BJ (cell line): ENCODE data around the gene PLXNA2. TPM values are rescaled to one million over a fixed set of nuclear protein-coding genes. Genes with fewer than 3 reads are reported as not detected.

Source experiments
- CTCF ChIA-PET: fragments of 350-600 bp; formaldehyde crosslinking; extraction: SDS; loops from one replicate; lab custom pipeline; 2021; ENCODE audit warnings: antibody characterized with exemption, inconsistent platforms; lab: Yijun Ruan, JAX
- POLR2A ChIA-PET: fragments of 300-600 bp; sonication (Branson Sonifier 250); formaldehyde crosslinking; extraction: SDS; loops from one replicate; lab custom pipeline; 2021; ENCODE audit warnings: antibody characterized with exemption; lab: Charles Lee
- DNase-seq: peaks from one replicate; pipeline ENCODE4 v3.0.0-alpha.2; 2011; ENCODE audit warnings: low read depth
- H3K27me3 ChIP-seq: 2 replicates; pipeline ENCODE4 v1.6.0; 2011; ENCODE audit warnings: low read length; ENCODE audit not compliant: control insufficient read depth, insufficient read depth
- H3K36me3 ChIP-seq: 2 replicates; pipeline ENCODE4 v1.5.1; 2011; ENCODE audit warnings: low read length; ENCODE audit not compliant: control insufficient read depth, insufficient read depth
- H3K4me3 ChIP-seq: 2 replicates; pipeline ENCODE4 v1.5.1; 2011; ENCODE audit warnings: low read depth, mild to moderate bottlenecking, control low read depth, low read length
- polyA plus RNA-seq: library from polyadenylated mRNA; depleted of rRNA; stranded (reverse); fragments of >200 nt; gene quantifications from 2 replicates; pipeline ENCODE4 v1.2.3, GENCODE V29; 2011
- TF ChIP-seq, protein P1 (sequence below): IDR thresholded peaks from 2 replicates; pipeline ENCODE4 v1.5.1; 2011; ENCODE audit warnings: low read depth, mild to moderate bottlenecking, control low read depth, inconsistent platforms, low read length, moderate library complexity; ENCODE audit not compliant: insufficient read depth

Gene PLXNA2
- polyA plus RNA-seq, 1 experiment: 2.7 TPM

DNA sequence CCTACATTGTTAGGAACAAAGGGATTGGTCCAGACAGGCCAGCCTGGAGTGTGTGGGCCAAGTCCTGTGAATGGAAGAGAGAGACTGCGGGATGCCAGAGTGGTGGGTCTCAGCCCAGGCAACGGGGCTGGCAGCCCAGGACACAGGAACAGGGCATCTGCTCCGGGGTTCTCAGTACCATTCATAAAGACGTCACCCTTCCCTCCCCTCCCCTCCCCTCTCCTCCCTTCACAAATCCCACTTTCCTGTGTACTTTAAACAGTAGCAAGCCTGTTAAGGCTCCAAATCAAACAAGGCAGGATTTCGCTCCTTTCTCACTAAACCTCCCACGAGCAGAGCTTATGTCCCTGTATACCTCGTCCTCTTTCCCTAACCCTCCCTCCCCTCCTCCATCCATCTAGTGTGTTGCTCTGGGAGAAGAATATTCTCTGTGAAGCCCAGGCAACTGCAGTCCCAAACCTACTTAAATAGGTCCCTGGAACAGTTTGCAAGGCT, 4.2 kb upstream of the PLXNA2 start:
- POLR2A ChIA-PET: no interaction called here

DNA sequence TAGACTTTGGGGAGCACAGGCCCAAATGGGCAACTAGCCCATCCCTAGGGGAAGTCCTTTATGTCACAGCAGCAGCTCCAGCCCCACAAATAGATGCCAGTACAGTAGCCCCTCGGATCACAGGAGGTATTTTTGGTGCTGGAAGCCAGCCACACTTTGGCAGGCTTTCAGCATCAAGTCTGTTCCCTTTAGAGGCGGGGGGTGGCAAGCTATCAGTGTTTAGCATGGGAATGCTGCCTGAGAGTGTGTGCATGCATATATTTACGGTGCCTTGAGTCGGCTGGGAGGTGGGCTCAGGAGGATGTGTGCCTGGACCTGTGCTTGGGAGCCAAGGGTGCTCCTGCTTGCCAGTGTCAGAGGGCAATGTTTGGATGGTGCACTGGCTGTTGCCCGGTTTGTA, 3.5 kb upstream of the PLXNA2 start:
- POLR2A ChIA-PET: no interaction called here
- DNase-seq: no peak
- Histone ChIP-seq H3K27me3 (peaks cover 5% of the 10 kb centered on the region), H3K36me3 (no peaks in the 10 kb centered on the region), H3K4me3 (no peak overlapping the region)
- CTCF ChIA-PET: interaction anchor here (0.7 to 15.8 kb wide), 3 partner anchors 154 to 282 kb away, joined by 3 to 351 read pairs (median 4); no protein-coding TSS in a partner anchor
- TF ChIP-seq, protein P1, sequence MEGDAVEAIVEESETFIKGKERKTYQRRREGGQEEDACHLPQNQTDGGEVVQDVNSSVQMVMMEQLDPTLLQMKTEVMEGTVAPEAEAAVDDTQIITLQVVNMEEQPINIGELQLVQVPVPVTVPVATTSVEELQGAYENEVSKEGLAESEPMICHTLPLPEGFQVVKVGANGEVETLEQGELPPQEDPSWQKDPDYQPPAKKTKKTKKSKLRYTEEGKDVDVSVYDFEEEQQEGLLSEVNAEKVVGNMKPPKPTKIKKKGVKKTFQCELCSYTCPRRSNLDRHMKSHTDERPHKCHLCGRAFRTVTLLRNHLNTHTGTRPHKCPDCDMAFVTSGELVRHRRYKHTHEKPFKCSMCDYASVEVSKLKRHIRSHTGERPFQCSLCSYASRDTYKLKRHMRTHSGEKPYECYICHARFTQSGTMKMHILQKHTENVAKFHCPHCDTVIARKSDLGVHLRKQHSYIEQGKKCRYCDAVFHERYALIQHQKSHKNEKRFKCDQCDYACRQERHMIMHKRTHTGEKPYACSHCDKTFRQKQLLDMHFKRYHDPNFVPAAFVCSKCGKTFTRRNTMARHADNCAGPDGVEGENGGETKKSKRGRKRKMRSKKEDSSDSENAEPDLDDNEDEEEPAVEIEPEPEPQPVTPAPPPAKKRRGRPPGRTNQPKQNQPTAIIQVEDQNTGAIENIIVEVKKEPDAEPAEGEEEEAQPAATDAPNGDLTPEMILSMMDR: no peak

More for the DNA sequence above, 4.2 kb upstream of the PLXNA2 start:
- no peak overlapping the region for H3K4me3 ChIP-seq
- no peak for DNase-seq
- CTCF ChIA-PET: interaction anchor here (0.7 to 15.8 kb wide), 2 partner anchors 154 to 223 kb away, joined by 3 to 351 read pairs; no protein-coding TSS in a partner anchor
- H3K27me3 ChIP-seq: peaks cover 5% of the 10 kb centered on the region
- no peaks in the 10 kb centered on the region for H3K36me3 ChIP-seq
- TF ChIP-seq, protein P1: no peak

DNA sequence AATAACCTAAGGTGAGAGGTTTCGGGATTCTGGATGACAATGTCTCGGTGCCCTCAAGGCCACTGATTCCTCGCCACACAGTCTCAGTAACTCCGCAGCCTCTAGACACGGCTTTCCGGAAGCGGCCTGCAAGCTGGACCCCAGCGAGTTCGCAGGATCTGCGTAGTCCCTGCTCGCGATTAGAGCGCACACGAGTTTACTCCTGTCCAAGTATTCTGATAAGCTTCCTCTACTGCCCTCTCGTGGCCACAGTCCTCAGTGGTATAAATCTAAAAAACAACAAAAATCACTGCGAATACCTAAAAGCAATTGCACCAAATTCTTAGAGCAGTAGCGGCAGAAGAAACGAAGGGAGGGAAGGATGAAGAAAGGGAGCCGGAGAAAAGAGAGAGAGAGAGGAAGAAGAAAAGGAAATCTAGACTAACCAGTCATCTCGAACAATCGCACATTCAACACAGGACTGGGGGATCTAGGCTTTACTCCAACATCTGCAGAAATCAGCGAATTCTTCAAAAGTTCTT, 1.1 kb upstream of the PLXNA2 start:
- ChIA-PET CTCF (interaction anchor here (0.6 to 15.8 kb wide), 49 partner anchors 8 to 779 kb away, joined by 3 to 351 read pairs (median 4); no protein-coding TSS in a partner anchor), POLR2A (interaction anchor here (2.0 kb wide), 1 partner anchor 223 kb away, joined by 12 read pairs; no protein-coding TSS in a partner anchor)
- peaks cover 1% of the 10 kb centered on the region; the same call in 1 of the 2 replicates for H3K27me3 ChIP-seq
- peak; percentile 58 for DNase-seq
- TF ChIP-seq, protein P1: peak; percentile 76
- no peak overlapping the region; the same call in 1 of the 2 replicates for H3K4me3 ChIP-seq
- no peaks in the 10 kb centered on the region for H3K36me3 ChIP-seq

DNA sequence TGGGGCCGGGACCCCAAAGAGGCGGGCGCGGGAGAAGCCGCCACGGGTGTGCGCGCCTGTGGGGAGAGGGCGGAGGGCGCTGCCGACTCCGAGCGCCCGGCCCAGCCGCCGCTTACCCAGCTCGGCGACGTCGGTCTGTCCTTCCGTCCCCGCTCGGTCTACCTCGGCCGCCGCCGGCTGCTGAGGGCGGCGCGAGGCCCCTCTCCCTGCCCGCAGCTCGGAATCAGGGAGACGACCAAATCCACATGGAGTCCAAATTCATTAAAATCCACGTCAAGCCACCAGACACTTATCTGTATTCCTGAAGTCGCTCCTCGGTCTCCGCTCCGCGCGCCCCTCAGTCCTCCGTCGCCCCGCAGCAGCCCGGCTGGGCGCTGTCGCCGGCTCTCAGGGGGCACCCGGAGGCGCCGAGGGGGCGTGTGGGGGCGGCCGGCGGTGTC, 637 bp downstream of the PLXNA2 start:
- Histone ChIP-seq H3K36me3 (no peaks in the 10 kb centered on the region), H3K27me3 (no peaks in the 10 kb centered on the region), H3K4me3 (peak overlapping the region; percentile 73)
- POLR2A ChIA-PET: interaction anchor here (0.5 to 2.0 kb wide), 2 partner anchors 111 to 221 kb away, joined by 3 to 12 read pairs; no protein-coding TSS in a partner anchor
- CTCF ChIA-PET: interaction anchor here (0.8 to 15.8 kb wide), 16 partner anchors 10 to 250 kb away, joined by 3 to 351 read pairs (median 8); no protein-coding TSS in a partner anchor
- TF ChIP-seq, protein P1: no peak
- DNase-seq: no peak

DNA sequence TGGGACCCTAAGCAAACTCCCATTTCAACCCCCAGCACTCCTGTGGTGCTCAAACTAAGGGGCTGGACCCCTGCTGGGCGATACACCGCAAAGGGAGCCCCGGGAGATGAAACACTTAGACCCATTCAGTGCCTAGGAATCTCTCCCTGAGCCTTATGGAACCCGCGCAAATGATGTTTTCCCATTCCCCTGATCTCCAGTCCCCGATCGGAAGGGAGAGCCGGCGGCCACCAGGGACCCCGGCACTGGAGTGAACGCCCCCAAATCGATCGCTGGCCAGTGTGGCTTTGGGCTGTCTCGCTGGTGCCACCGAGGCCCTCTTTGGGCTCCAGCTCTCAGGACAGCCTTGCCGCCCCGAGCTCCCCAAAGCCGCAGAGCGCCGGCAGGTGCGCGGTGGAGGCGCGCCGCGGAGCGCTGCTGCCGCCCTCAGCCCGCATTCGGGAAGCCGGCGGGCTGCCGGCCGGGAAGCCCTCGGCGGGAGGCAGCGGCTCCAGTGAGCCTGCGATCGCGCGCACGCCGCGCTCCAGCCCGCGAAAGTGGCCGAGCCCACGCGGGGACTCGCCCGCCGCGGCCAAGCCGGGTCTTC, 1.1 kb downstream of the PLXNA2 start:
- ChIA-PET CTCF (interaction anchor here (0.7 to 15.8 kb wide), 12 partner anchors 10 to 249 kb away, joined by 3 to 351 read pairs (median 10); no protein-coding TSS in a partner anchor), POLR2A (interaction anchor here (0.6 kb wide), 1 partner anchor 36 kb away, joined by 6 read pairs; no protein-coding TSS in a partner anchor)
- H3K4me3 ChIP-seq: peak overlapping the region; percentile 73
- no peaks in the 10 kb centered on the region for H3K36me3 ChIP-seq
- DNase-seq: no peak
- TF ChIP-seq, protein P1: no peak
- no peaks in the 10 kb centered on the region for H3K27me3 ChIP-seq
